ENCODE data around the gene GPS2.

GPS2 gene

GRCh38 chr17:7351665-7352502 is 36.7 kb upstream of the GPS2 start, which contains the start of gene KCTD11 (continued):
- TF ChIP-seq ZNF513 (tag by site-specific recombination; IDR thresholded peaks at IDR 0.05), result no peak
- TF ChIP-seq, protein P1, sequence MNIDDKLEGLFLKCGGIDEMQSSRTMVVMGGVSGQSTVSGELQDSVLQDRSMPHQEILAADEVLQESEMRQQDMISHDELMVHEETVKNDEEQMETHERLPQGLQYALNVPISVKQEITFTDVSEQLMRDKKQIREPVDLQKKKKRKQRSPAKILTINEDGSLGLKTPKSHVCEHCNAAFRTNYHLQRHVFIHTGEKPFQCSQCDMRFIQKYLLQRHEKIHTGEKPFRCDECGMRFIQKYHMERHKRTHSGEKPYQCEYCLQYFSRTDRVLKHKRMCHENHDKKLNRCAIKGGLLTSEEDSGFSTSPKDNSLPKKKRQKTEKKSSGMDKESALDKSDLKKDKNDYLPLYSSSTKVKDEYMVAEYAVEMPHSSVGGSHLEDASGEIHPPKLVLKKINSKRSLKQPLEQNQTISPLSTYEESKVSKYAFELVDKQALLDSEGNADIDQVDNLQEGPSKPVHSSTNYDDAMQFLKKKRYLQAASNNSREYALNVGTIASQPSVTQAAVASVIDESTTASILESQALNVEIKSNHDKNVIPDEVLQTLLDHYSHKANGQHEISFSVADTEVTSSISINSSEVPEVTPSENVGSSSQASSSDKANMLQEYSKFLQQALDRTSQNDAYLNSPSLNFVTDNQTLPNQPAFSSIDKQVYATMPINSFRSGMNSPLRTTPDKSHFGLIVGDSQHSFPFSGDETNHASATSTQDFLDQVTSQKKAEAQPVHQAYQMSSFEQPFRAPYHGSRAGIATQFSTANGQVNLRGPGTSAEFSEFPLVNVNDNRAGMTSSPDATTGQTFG (tag by site-specific recombination; IDR thresholded peaks at IDR 0.05; ENCODE audit: borderline replicate concordance), result no peak
- TF ChIP-seq ZNF544 (tag by site-specific recombination; IDR thresholded peaks at IDR 0.05), result no peak
- no peak for TF ChIP-seq ZNF692 (tag by site-specific recombination; IDR thresholded peaks at IDR 0.05)
- no peak for TF ChIP-seq ZNF621 (tag by site-specific recombination; IDR thresholded peaks at IDR 0.05)
- TF ChIP-seq ZNF658 (tag by site-specific recombination; IDR thresholded peaks at IDR 0.05), result no peak
- TF ChIP-seq, protein P2, sequence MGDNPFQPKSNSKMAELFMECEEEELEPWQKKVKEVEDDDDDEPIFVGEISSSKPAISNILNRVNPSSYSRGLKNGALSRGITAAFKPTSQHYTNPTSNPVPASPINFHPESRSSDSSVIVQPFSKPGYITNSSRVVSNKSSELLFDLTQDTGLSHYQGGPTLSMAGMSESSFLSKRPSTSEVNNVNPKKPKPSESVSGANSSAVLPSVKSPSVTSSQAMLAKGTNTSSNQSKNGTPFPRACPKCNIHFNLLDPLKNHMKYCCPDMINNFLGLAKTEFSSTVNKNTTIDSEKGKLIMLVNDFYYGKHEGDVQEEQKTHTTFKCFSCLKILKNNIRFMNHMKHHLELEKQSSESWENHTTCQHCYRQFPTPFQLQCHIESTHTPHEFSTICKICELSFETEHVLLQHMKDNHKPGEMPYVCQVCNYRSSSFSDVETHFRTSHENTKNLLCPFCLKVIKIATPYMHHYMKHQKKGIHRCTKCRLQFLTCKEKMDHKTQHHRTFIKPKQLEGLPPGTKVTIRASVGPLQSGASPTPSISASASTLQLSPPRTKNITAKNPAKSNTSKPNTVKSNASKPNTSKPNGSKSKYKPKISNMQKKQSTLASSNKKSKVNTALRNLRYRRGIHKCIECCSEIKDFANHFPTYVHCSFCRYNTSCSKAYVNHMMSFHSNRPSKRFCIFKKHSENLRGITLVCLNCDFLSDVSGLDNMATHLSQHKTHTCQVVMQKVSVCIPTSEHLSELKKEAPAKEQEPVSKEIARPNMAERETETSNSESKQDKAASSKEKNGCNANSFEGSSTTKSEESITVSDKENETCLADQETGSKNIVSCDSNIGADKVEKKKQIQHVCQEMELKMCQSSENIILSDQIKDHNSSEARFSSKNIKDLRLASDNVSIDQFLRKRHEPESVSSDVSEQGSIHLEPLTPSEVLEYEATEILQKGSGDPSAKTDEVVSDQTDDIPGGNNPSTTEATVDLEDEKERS (tag by site-specific recombination; IDR thresholded peaks at IDR 0.05), result no peak
- TF ChIP-seq ZNF610 (tag by site-specific recombination; IDR thresholded peaks at IDR 0.05; ENCODE audit: borderline replicate concordance), result no peak
- no peak for TF ChIP-seq ZSCAN18 (tag by site-specific recombination; IDR thresholded peaks at IDR 0.05)
- TF ChIP-seq, protein P3, sequence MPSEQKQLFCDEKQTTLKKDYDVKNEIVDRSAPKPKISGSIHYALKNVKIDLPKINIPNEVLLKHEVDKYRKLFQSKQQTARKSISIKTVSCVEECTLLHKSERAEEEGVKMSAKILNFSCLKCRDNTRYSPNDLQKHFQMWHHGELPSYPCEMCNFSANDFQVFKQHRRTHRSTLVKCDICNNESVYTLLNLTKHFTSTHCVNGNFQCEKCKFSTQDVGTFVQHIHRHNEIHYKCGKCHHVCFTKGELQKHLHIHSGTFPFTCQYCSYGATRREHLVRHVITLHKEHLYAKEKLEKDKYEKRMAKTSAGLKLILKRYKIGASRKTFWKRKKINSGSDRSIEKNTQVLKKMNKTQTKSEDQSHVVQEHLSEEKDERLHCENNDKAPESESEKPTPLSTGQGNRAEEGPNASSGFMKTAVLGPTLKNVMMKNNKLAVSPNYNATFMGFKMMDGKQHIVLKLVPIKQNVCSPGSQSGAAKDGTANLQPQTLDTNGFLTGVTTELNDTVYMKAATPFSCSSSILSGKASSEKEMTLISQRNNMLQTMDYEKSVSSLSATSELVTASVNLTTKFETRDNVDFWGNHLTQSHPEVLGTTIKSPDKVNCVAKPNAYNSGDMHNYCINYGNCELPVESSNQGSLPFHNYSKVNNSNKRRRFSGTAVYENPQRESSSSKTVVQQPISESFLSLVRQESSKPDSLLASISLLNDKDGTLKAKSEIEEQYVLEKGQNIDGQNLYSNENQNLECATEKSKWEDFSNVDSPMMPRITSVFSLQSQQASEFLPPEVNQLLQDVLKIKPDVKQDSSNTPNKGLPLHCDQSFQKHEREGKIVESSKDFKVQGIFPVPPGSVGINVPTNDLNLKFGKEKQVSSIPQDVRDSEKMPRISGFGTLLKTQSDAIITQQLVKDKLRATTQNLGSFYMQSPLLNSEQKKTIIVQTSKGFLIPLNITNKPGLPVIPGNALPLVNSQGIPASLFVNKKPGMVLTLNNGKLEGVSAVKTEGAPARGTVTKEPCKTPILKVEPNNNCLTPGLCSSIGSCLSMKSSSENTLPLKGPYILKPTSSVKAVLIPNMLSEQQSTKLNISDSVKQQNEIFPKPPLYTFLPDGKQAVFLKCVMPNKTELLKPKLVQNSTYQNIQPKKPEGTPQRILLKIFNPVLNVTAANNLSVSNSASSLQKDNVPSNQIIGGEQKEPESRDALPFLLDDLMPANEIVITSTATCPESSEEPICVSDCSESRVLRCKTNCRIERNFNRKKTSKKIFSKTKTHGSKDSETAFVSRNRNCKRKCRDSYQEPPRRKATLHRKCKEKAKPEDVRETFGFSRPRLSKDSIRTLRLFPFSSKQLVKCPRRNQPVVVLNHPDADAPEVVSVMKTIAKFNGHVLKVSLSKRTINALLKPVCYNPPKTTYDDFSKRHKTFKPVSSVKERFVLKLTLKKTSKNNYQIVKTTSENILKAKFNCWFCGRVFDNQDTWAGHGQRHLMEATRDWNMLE (tag by site-specific recombination; conservative IDR thresholded peaks at IDR 0.05; ENCODE audit: low read depth), result no peak
- no peak for TF ChIP-seq ZNF302 (tag by site-specific recombination; IDR thresholded peaks at IDR 0.05; ENCODE audit: low read depth)
- no peak for TF ChIP-seq ZFP41 (tag by site-specific recombination; IDR thresholded peaks at IDR 0.05; ENCODE audit: borderline replicate concordance)
- no peak for TF ChIP-seq ZNF174 (tag by site-specific recombination; IDR thresholded peaks at IDR 0.05)
- TF ChIP-seq, protein P4, sequence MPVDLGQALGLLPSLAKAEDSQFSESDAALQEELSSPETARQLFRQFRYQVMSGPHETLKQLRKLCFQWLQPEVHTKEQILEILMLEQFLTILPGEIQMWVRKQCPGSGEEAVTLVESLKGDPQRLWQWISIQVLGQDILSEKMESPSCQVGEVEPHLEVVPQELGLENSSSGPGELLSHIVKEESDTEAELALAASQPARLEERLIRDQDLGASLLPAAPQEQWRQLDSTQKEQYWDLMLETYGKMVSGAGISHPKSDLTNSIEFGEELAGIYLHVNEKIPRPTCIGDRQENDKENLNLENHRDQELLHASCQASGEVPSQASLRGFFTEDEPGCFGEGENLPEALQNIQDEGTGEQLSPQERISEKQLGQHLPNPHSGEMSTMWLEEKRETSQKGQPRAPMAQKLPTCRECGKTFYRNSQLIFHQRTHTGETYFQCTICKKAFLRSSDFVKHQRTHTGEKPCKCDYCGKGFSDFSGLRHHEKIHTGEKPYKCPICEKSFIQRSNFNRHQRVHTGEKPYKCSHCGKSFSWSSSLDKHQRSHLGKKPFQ (tag by site-specific recombination; IDR thresholded peaks at IDR 0.05), result no peak
- 0 out of 2 replicates have a peak, but pooled peaks have one; percentile 24 for TF ChIP-seq ZSCAN5A (tag by site-specific recombination; IDR thresholded peaks at IDR 0.05)
- no peak for TF ChIP-seq ZNF26 (tag by site-specific recombination; IDR thresholded peaks at IDR 0.05)
- no peak for TF ChIP-seq ZNF670 (tag by site-specific recombination; IDR thresholded peaks at IDR 0.05; ENCODE audit: low read depth)

Measured in HEK293 (cell line).